Tibial artery (tissue), 4 donors: Measurements from ENCODE around the gene MAML1.

ENCODE experiments used
- DNase-seq, 2 donors: peaks; one replicate each; pipeline ENCODE4 v3.0.0-alpha.2; 2019
- H3K27ac ChIP-seq, 2 donors: fragments of 200-600 bp; sonication (generic) in 1 of 2; 1 replicate in 1 of 2; 2 replicates in 1 of 2; pipeline ENCODE4 v1.5.1; 2018 to 2019; ENCODE audit warnings: mild to moderate bottlenecking in 1 of 2
- H3K27me3 ChIP-seq, 2 donors: fragments of 200-600 bp; sonication (generic) in 1 of 2; one replicate each; pipeline versions ENCODE4 v1.5.1 to v1.6.0; 2016 to 2019
- H3K36me3 ChIP-seq, 3 donors: fragments of 200-600 bp; sonication (generic) in 2 of 3; one replicate each; pipeline ENCODE4 v1.5.1; 2016 to 2019; ENCODE audit warnings: mild to moderate bottlenecking in 2 of 3
- H3K4me1 ChIP-seq, 4 donors: fragments of 200-600 bp; sonication (generic) in 2 of 4; 1 replicate in 3 of 4; 2 replicates in 1 of 4; pipeline ENCODE4 v1.5.1; 2016 to 2019
- H3K4me3 ChIP-seq, 2 donors: fragments of 200-600 bp; sonication (generic) in 1 of 2; 1 replicate in 1 of 2; 2 replicates in 1 of 2; pipeline ENCODE4 v1.5.1; 2018 to 2019; ENCODE audit warnings: mild to moderate bottlenecking in 2 of 2
- H3K9me3 ChIP-seq, 3 donors: fragments of 200-600 bp; sonication (generic) in 1 of 3; one replicate each; pipeline ENCODE4 v1.5.1; 2016 to 2019
- intact Hi-C: fragments of 100-400 bp; cut with DNase I; formaldehyde crosslinking; loops from one replicate; pipeline ENCODE4 v1.15.0; 2023; ENCODE audit warnings: low total_unique reads
- TF ChIP-seq, protein P1 (sequence below), 2 experiments: fragments of 200-600 bp in 1 of 2; fragments of 450-650 bp in 1 of 2; IDR thresholded peaks; one replicate each; pipeline ENCODE4 v1.5.1; 2017 to 2019; ENCODE audit warnings: antibody characterized with exemption in 2 of 2, mild to moderate bottlenecking in 1 of 2, moderate library complexity in 1 of 2

Gene MAML1

DNA sequence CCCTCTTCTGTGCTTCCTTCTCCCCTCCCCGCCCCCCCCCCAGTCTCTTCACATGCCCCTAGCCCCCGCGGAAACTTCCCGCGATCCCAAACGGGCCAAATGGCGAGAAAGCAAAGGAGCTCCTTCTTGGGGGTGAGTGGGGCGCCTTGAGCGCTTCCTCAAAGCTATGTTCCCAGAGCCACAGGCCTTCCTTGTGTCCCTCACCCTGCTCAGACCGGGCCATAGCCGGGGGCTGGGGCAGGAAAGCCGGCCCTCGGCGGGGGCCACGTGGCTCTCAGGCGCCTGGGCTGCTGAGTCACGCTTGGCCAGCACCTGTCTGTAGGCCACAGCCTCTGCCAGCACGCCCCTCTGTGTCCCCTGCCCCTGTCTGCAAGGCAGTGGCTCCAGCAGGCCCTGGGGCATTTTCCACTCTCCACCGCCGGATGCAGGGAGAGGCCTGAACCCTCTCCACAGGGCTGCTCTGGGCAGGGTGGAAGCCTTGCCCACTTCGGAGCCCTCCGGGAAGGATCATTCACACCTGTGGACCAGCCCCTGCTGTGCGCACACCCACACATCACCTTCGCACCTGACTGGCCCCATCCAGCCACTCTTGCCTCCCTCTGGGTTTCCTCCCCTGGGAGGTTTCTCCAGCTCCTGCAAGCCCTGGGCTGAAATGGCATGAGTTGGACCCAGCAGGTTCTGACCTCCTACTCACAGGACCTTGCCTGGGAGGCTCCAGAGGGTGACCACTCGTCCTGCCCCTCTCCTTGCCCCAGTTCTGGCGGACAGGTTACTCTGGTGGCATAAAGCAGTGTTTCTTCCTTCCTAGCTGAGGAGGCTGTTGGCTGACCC is 86.9 kb downstream of the MAML1 start:
- Histone ChIP-seq H3K27me3 (no peaks in the 10 kb centered on the region), H3K36me3 (peaks cover 23 to 26% (median 24%) of the 10 kb centered on the region in 3 donors), H3K9me3 (no peaks in the 10 kb centered on the region), H3K4me1 (peaks cover 14 to 70% (median 60%) of the 10 kb centered on the region in 4 donors), H3K4me3 (peak overlapping the region; percentile 99 to 100), H3K27ac (peak overlapping the region; percentile 100)
- DNase-seq, result peak; percentile 76 to 89
- TF ChIP-seq, protein P1, sequence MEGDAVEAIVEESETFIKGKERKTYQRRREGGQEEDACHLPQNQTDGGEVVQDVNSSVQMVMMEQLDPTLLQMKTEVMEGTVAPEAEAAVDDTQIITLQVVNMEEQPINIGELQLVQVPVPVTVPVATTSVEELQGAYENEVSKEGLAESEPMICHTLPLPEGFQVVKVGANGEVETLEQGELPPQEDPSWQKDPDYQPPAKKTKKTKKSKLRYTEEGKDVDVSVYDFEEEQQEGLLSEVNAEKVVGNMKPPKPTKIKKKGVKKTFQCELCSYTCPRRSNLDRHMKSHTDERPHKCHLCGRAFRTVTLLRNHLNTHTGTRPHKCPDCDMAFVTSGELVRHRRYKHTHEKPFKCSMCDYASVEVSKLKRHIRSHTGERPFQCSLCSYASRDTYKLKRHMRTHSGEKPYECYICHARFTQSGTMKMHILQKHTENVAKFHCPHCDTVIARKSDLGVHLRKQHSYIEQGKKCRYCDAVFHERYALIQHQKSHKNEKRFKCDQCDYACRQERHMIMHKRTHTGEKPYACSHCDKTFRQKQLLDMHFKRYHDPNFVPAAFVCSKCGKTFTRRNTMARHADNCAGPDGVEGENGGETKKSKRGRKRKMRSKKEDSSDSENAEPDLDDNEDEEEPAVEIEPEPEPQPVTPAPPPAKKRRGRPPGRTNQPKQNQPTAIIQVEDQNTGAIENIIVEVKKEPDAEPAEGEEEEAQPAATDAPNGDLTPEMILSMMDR (IDR thresholded peaks at IDR 0.05), result no peak
- intact Hi-C loops, result loop anchor here (5.0 kb wide), 3 partner anchors 38 to 473 kb away; partner anchors contain the start of genes HNRNPH1, MAPK9 and MRNIP

DNA sequence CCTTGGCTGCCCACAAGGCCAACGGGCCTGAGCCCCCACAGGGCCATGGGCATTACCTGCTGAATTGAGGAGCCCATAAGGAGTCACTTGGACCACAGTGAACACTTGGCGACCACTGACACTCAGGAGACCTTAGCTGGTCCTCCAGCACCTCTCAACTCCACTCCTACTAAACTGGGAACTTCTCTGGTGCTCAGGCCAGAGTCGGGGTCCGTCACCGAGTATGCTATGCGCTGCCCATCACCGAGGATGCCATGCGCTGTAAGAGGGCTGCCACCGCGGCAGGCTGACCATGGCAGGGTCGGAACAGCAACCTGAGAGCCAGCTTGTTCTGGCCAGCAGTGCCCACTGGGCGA is 87.5 kb downstream of the MAML1 start:
- H3K27ac ChIP-seq, result peak overlapping the region; percentile 100
- no peak for DNase-seq
- peaks cover 29 to 32% (median 30%) of the 10 kb centered on the region in 3 donors for H3K36me3 ChIP-seq
- intact Hi-C loops, result loop anchor here (5.0 kb wide), 1 partner anchor 37 kb away; the partner anchor contains the start of gene MRNIP
- TF ChIP-seq, protein P1 (IDR thresholded peaks at IDR 0.05), result no peak
- H3K27me3 ChIP-seq, result no peaks in the 10 kb centered on the region
- H3K4me1 ChIP-seq, result peaks cover 14 to 76% (median 66%) of the 10 kb centered on the region in 4 donors
- H3K4me3 ChIP-seq, result peak overlapping the region; percentile 99 to 100
- no peaks in the 10 kb centered on the region for H3K9me3 ChIP-seq

DNA sequence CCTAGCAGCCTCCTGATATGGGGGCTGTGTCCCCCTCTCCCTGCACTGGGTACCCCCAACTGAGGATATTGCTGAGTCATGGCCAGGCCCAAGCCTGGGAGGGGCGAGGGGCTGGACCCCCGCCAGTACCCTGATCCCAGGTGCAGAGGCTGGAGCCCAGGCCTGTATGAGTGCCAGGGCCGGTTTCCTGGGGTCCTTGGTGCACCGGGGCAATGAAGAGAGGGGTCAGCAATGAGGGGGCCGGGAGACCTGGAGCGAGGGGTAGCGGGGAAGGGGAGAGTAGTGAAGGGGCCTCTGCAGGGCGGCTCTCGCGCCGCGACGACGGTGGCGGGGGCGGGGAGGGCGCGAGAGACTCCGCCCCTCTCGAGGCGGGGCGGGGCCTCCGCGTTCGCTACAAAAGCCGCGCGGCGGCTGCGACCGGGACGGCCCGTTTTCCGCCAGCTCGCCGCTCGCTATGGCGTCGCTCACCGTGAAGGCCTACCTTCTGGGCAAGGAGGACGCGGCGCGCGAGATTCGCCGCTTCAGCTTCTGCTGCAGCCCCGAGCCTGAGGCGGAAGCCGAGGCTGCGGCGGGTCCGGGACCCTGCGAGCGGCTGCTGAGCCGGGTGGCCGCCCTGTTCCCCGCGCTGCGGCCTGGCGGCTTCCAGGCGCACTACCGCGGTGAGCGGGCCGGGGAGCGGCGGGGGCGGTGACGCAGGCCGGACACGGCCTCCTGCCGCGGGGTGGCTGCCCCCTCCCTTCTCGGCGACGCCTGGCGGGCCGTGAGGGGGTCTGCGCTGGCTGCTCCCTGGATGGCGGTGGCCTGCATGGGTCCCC is 88.1 kb downstream of the MAML1 start, which contains the start of gene SQSTM1:
Gene SQSTM1, plus strand, starts transcription at position 423 of the 815 bp plus-strand sequence. Its CDS starts 32 bp downstream, at position 455.
- H3K9me3 ChIP-seq, result no peaks in the 10 kb centered on the region
- H3K4me3 ChIP-seq, result peak within 1 kb of the TSS; percentile 99 to 100
- no peaks in the 10 kb centered on the region for H3K27me3 ChIP-seq
- TF ChIP-seq, protein P1 (IDR thresholded peaks at IDR 0.05), result peak in 1 of 2 experiments; percentile 33
- H3K27ac ChIP-seq, result peak within 1 kb of the TSS; percentile 100
- peaks cover 14 to 81% (median 72%) of the 10 kb centered on the region in 4 donors for H3K4me1 ChIP-seq
- DNase-seq, result peak; percentile 66 to 91
- peaks cover 34 to 38% (median 36%) of the 10 kb centered on the region in 3 donors for H3K36me3 ChIP-seq
- intact Hi-C loops, result loop anchor here (5.0 kb wide), 1 partner anchor 37 kb away; the partner anchor contains the start of gene MRNIP

DNA sequence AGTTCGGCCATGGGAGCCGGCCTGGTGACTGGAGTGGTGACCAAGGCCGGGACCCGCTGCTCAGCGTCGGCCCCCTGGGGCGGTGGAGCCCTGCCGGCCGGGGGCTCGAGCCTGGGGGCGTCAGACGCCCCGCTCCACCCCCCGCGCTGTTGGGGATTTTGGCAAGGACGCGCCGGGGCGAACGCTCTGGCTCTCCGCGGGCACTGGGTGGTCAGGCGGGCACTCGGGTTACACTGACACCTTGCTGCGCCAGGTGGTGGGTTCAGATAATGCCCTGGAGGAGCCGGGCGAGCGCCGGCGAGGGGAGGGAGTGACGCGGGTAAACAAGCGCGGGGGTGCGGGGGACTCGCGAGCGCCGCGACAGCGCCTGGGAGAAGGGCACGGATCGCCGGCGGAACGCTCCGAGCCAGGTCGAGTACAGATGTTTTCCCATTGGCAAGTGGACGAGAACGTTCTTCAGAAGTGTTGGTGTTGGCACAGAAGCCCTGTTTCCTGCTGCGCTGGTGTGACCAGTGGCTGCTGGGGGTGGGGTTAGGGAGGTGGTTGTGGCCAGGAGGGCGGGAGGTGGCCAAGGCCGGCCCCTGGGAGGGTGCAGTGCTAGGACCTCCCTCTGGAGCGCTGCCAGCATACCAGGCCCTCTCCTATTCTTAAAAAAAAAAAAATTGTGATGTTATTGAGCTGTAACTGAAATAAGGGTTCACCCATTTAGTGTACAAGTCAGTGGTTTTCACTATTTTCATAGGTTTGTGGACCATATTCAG is 88.9 kb downstream of the MAML1 start:
- TF ChIP-seq, protein P1 (IDR thresholded peaks at IDR 0.05), result no peak
- Histone ChIP-seq H3K27me3 (no peaks in the 10 kb centered on the region), H3K4me1 (peaks cover 13 to 85% (median 73%) of the 10 kb centered on the region in 4 donors), H3K4me3 (peak overlapping the region; percentile 99 to 100), H3K36me3 (peaks cover 42 to 46% (median 44%) of the 10 kb centered on the region in 3 donors), H3K9me3 (no peaks in the 10 kb centered on the region), H3K27ac (peak overlapping the region; percentile 100)
- DNase-seq, result peak; percentile 98 to 99
- intact Hi-C loops, result loop anchor here (5.0 kb wide), 1 partner anchor 36 kb away; the partner anchor contains the start of gene MRNIP

DNA sequence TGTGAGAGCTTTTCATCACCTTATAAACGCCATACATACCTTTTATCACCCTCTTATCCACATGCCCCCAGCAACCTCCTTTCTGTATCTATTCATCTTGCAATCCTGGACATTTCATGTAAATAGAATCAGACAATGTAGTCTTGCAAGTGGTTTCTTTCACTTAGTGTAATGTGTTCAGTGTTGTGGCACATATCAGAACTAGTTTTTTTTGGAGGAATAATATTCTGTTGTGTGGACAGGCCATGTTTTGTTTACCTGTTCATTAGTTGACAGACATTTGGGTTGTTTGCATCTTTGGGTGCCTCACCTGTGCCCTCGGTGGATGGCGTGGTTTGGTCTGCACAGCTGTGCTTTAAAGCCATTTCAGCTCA is 89.4 kb downstream of the MAML1 start:
- H3K36me3 ChIP-seq, result peaks cover 48 to 51% (median 50%) of the 10 kb centered on the region in 3 donors
- peak overlapping the region; percentile 99 to 100 for H3K4me3 ChIP-seq
- no peak for DNase-seq
- no peaks in the 10 kb centered on the region for H3K27me3 ChIP-seq
- H3K9me3 ChIP-seq, result no peaks in the 10 kb centered on the region
- H3K4me1 ChIP-seq, result peaks cover 7 to 85% (median 70%) of the 10 kb centered on the region in 4 donors
- TF ChIP-seq, protein P1 (IDR thresholded peaks at IDR 0.05), result no peak
- peak overlapping the region; percentile 100 for H3K27ac ChIP-seq
- intact Hi-C loops, result loop anchor here (5.0 kb wide), 1 partner anchor 35 kb away; the partner anchor contains the start of gene MRNIP
